Activated naive CD4-positive, alpha-beta T cell treated with anti-CD3 and anti-CD28 coated beads, Interleukin-2, amount 50 U/mL, for 24 hours (primary cell): Measurements from ENCODE around the gene OTOS.

Experiments used
- H3K27ac Mint-ChIP-seq: one replicate; pipeline ENCODE4 v1.8.0; 2021; ENCODE audit warnings: mild to moderate bottlenecking, mixed read lengths
- H3K27me3 Mint-ChIP-seq: one replicate; pipeline ENCODE4 v1.8.0; 2021; ENCODE audit warnings: mixed read lengths
- H3K36me3 Mint-ChIP-seq: one replicate; pipeline ENCODE4 v1.8.0; 2021; ENCODE audit warnings: mixed read lengths
- H3K4me1 Mint-ChIP-seq: one replicate; pipeline ENCODE4 v1.8.0; 2021; ENCODE audit warnings: mixed read lengths
- H3K4me3 Mint-ChIP-seq: one replicate; pipeline ENCODE4 v1.8.0; 2021; ENCODE audit warnings: mild to moderate bottlenecking, mixed read lengths
- H3K9me3 Mint-ChIP-seq: one replicate; pipeline ENCODE4 v1.8.0; 2021; ENCODE audit warnings: mixed read lengths

The OTOS gene

DNA sequence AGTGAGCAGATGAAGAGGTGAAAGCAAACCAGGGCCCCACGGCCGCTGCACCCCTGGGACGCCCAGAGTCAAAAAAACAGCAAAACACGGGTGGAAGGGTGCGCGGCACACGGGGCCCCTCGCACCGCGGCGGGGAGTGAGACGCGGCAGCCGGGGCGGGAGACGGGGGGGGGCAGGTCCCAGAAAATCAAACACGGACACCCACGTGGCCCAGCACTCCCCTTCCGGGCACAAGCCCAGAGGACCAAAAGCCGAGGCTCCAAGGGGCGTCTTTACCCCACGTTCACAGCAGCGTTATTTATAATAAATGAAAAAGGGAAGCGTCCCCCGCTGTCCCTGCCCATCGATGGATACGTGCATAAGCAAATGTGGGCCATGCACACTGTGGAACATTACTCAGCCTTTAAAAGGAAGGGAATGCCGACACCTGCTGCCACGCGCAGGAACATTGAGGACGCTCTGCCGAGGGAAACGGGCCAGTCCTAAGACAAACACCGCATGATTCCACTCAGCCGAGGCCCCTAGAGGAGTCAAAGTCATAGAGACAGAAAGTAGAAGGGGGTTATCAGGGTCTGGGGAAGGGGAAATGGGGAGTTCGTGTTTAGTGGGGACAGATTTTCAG, 3.7 kb downstream of the OTOS start:
- Mint-ChIP-seq H3K4me3 (peak overlapping the region; percentile 94), H3K27ac (peak overlapping the region; percentile 89), H3K27me3 (no peaks in the 10 kb centered on the region), H3K4me1 (peaks cover 26% of the 10 kb centered on the region), H3K36me3 (peaks cover 3% of the 10 kb centered on the region), H3K9me3 (no peaks in the 10 kb centered on the region)

- Mint-ChIP-seq H3K36me3 (peaks cover 3% of the 10 kb centered on the region), H3K27ac (peak within 1 kb of the TSS; percentile 89), H3K9me3 (no peaks in the 10 kb centered on the region)
These were observed 4.3 kb downstream of the OTOS start, which contains the start of gene COPS9 for GRCh38 chr2:240136013-240136670. COPS9 (minus strand) TSS chr2:240136305; CDS start chr2:240136284, 21 bp downstream.

DNA sequence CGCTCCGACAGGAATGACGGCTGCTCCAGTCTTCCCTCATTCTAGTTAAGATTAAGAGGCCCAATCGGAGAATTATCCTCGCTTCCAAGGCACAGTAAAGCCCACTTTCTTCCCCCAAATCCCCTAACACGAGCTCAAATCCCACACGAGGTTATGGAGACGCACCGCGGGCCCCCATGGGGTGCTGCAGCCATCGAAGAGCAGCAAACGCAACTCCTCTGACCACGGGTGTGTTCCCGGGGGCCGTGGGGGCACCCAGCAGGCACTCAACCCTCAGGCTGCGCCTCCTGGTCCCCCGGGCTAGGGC, 4.8 kb downstream of the OTOS start:
- Mint-ChIP-seq H3K4me3 (peak overlapping the region; percentile 94), H3K9me3 (no peaks in the 10 kb centered on the region), H3K27me3 (no peaks in the 10 kb centered on the region), H3K27ac (peak overlapping the region; percentile 88), H3K4me1 (peaks cover 26% of the 10 kb centered on the region), H3K36me3 (peaks cover 5% of the 10 kb centered on the region)

More at GRCh38 chr2:240136013-240136670, 4.3 kb downstream of the OTOS start, which contains the start of gene COPS9:
- Mint-ChIP-seq H3K4me1 (peaks cover 26% of the 10 kb centered on the region), H3K27me3 (no peaks in the 10 kb centered on the region), H3K4me3 (peak within 1 kb of the TSS; percentile 94)

- Mint-ChIP-seq H3K36me3 (peaks cover 5% of the 10 kb centered on the region), H3K27me3 (no peaks in the 10 kb centered on the region), H3K4me1 (peaks cover 26% of the 10 kb centered on the region)
These were observed 5.4 kb downstream of the OTOS start for GRCh38 chr2:240134956-240135520.

GRCh38 chr2:240134466-240134865, 6.0 kb downstream of the OTOS start:
- Mint-ChIP-seq H3K27me3 (no peaks in the 10 kb centered on the region), H3K27ac (peak overlapping the region; percentile 47), H3K36me3 (peaks cover 5% of the 10 kb centered on the region), H3K4me3 (peak overlapping the region; percentile 94), H3K4me1 (peaks cover 26% of the 10 kb centered on the region), H3K9me3 (no peaks in the 10 kb centered on the region)

More at GRCh38 chr2:240134956-240135520, 5.4 kb downstream of the OTOS start:
- no peaks in the 10 kb centered on the region for H3K9me3 Mint-ChIP-seq
- H3K27ac Mint-ChIP-seq, result peak overlapping the region; percentile 88
- H3K4me3 Mint-ChIP-seq, result peak overlapping the region; percentile 94

DNA sequence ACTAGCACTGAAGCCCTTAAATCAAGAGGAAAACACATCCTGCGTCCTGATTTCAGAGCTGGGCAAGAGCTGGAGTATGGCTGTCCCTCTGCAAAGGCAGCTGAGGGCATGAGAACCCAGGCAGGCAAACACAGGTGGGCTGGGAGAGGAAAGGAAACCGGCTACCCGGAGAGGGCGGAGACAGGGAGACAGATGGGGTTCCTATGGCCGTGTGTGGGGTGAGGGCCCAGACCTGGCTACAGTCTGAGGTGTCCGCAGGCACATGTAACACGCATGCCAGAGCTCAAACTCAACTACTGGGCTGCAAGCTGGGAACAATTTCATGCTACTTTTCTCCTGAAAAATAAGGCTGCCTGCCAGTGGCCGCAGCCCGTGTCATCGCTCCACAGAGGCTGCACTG, 7.1 kb downstream of the OTOS start:
- H3K4me1 Mint-ChIP-seq, result peaks cover 26% of the 10 kb centered on the region
- no peak overlapping the region for H3K27ac Mint-ChIP-seq
- peaks cover 5% of the 10 kb centered on the region for H3K36me3 Mint-ChIP-seq
- no peaks in the 10 kb centered on the region for H3K27me3 Mint-ChIP-seq
- H3K4me3 Mint-ChIP-seq, result peak overlapping the region; percentile 47
- H3K9me3 Mint-ChIP-seq, result no peaks in the 10 kb centered on the region

DNA sequence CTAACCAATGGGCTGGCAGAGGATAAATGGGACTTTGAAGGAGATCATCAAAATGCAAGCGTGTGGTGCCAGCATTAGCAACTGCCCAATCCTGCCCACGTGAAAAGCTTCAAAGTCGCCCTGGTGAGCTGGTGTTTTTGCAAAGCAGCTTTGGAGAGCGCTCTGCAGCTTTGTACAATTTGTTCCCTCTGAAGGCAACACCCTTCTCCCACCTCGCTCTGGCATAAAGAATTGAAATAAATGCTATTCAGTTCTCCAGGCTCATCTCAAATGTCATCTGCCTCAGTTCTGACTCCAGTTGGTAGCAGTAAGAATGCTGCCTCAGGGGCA, 7.8 kb downstream of the OTOS start:
- Mint-ChIP-seq H3K4me3 (no peak overlapping the region), H3K36me3 (peaks cover 5% of the 10 kb centered on the region), H3K27me3 (no peaks in the 10 kb centered on the region), H3K27ac (no peak overlapping the region), H3K4me1 (peaks cover 26% of the 10 kb centered on the region), H3K9me3 (no peaks in the 10 kb centered on the region)

DNA sequence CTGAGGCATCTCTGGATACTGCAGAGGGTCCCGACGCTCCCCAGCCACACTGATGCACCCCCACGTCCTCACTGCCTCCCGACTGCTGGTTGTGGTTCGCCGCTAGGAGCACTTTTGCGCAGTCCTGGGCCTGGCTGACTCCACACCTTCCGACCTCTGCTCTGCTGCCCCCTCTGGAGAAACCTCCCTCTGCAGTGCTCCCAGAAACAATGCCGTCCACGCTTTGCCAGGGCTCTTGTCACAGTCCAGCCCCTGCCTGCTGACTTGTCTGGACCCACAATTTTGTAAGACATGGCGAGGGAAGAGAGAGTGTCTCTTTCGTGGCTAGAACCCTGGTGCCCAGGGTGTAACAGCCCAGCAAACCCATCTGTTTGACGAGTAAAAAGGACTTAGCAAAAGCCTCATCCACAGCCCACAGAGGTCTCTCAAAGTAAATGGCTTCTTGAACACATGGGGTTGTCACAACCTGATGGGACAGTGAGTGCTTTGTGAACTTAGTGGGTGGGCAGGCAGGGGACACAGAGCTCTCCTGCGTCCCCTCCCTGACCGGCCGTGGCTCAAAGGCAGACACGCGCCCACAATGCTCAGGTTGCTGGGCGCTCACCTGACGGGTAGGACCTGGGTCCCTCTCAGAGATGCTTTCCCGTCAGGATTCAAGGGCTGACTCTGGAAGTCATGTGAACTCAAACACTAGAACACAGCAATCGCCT, 8.4 kb downstream of the OTOS start:
- H3K27ac Mint-ChIP-seq, result no peak overlapping the region
- H3K4me3 Mint-ChIP-seq, result no peak overlapping the region
- no peaks in the 10 kb centered on the region for H3K27me3 Mint-ChIP-seq
- H3K4me1 Mint-ChIP-seq, result peaks cover 23% of the 10 kb centered on the region
- H3K9me3 Mint-ChIP-seq, result no peaks in the 10 kb centered on the region
- peaks cover 5% of the 10 kb centered on the region for H3K36me3 Mint-ChIP-seq

DNA sequence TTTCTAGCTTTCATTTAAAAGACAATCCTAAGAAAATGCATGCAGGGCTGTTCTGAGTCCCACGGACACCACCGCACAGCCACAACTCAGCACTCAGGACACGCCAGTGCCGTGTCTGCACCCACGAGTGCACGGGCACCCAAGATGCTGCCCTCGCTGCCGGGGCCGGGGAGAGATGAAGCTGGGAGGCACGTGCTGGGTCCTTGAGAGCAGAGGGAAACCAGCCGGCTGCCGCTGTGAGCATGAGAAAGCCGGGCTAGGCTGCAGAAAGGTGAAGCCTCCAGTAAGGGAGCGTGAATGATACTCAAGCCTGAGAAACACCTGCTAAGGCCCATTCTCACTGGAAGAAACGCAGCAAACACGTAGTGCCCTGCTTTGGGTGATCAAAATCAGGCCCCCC, 9.2 kb downstream of the OTOS start:
- Mint-ChIP-seq H3K4me3 (no peak overlapping the region), H3K9me3 (no peaks in the 10 kb centered on the region), H3K27ac (no peak overlapping the region), H3K36me3 (peaks cover 5% of the 10 kb centered on the region), H3K27me3 (no peaks in the 10 kb centered on the region), H3K4me1 (peaks cover 20% of the 10 kb centered on the region)

- H3K9me3 Mint-ChIP-seq, result no peaks in the 10 kb centered on the region
- peaks cover 18% of the 10 kb centered on the region for H3K4me1 Mint-ChIP-seq
- H3K27ac Mint-ChIP-seq, result no peak overlapping the region
- H3K4me3 Mint-ChIP-seq, result no peak overlapping the region
- peaks cover 7% of the 10 kb centered on the region for H3K36me3 Mint-ChIP-seq
- H3K27me3 Mint-ChIP-seq, result no peaks in the 10 kb centered on the region
These were observed 9.9 kb downstream of the OTOS start for GRCh38 chr2:240130393-240131195.

DNA sequence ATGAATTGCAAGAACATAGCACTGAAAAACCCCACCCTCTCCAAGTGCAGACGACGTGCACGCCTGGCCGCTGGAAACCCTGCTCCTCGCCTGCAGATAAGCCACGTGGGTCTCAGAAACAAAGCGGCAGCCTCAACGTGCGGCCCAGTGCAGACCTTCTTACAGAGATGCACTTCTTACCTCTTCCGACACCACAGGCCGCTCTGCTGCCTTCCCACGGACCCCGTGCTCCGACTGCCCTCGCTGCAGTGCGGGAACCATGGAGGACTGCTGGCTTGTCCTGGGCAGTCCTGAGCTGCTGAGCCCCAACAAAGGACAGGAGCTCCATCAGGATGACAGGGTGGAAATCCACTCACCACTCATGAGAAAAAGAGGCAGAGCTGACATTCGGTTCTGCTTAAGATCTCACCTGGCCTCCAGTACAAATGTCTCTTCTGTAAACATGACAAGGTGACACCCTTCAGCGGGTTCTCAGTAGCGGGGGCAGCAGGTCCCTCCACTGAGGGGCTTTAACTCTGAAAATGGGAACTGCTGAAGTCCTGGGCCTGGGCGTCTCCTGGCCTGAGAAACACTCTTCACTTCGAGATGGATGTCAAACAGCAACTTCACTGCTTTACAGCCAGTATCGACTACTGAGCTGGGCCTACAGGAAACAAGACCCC, 10.6 kb downstream of the OTOS start:
- peaks cover 8% of the 10 kb centered on the region for H3K36me3 Mint-ChIP-seq

GRCh38 chr2:240129311-240129710, 11.1 kb downstream of the OTOS start:
- Mint-ChIP-seq H3K27me3 (no peaks in the 10 kb centered on the region), H3K27ac (no peak overlapping the region), H3K36me3 (peaks cover 8% of the 10 kb centered on the region), H3K4me3 (no peak overlapping the region), H3K9me3 (no peaks in the 10 kb centered on the region), H3K4me1 (peaks cover 5% of the 10 kb centered on the region)

More for the DNA sequence above, 10.6 kb downstream of the OTOS start:
- no peaks in the 10 kb centered on the region for H3K27me3 Mint-ChIP-seq
- H3K4me3 Mint-ChIP-seq, result no peak overlapping the region
- H3K4me1 Mint-ChIP-seq, result peaks cover 11% of the 10 kb centered on the region
- H3K9me3 Mint-ChIP-seq, result no peaks in the 10 kb centered on the region
- no peak overlapping the region for H3K27ac Mint-ChIP-seq

DNA sequence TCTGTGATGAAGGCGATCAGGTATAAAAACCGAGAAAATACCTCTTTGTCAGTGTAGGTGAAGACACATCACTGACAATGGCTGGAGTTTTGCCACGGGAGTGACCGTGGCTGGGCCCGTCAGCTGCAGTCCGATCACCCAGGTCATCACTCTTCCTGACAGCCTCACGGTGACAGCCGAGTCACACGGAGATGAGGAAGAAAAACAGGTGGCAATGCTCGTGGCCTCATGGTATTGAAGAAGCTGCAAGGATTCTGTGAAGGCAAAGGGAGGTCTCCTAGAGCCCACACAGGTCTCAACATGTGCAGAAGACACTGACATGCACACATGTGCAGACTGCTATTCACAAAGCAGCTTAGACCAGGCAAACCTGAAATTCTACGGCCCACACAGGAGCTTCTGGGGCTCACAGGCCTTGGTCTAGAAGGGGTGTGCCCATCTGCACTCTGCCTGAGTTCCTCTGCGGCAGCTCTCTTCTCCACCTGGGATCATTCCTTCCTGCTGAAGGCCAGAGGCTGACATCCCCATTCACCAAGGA, 11.8 kb downstream of the OTOS start:
- Mint-ChIP-seq H3K9me3 (no peaks in the 10 kb centered on the region), H3K4me3 (no peak overlapping the region), H3K36me3 (peaks cover 8% of the 10 kb centered on the region), H3K27me3 (no peaks in the 10 kb centered on the region), H3K4me1 (peaks cover 3% of the 10 kb centered on the region), H3K27ac (no peak overlapping the region)

- H3K4me1 Mint-ChIP-seq, result no peaks in the 10 kb centered on the region
- no peaks in the 10 kb centered on the region for H3K27me3 Mint-ChIP-seq
- peaks cover 8% of the 10 kb centered on the region for H3K36me3 Mint-ChIP-seq
- H3K4me3 Mint-ChIP-seq, result no peak overlapping the region
- H3K27ac Mint-ChIP-seq, result peak overlapping the region; percentile 10
- no peaks in the 10 kb centered on the region for H3K9me3 Mint-ChIP-seq
These were observed 12.4 kb downstream of the OTOS start for GRCh38 chr2:240127911-240128607.
